Lower leg skin (tissue), 3 donors: ENCODE results near the gene HS3ST4.

Source experiments
- POLR2A ChIP-seq, 2 donors: fragments of 450-650 bp; IDR thresholded peaks; one replicate each; pipeline ENCODE4 v1.6.1; 2016 to 2017; ENCODE audit warnings: antibody characterized with exemption in 2 of 2, mild to moderate bottlenecking in 1 of 2, moderate library complexity in 1 of 2
- TF ChIP-seq, protein P1 (sequence below), 3 donors: fragments of 450-650 bp; IDR thresholded peaks; one replicate each; pipeline ENCODE4 v1.5.1; 2016; ENCODE audit warnings: antibody characterized with exemption in 3 of 3, mild to moderate bottlenecking in 3 of 3, moderate library complexity in 2 of 3

DNA sequence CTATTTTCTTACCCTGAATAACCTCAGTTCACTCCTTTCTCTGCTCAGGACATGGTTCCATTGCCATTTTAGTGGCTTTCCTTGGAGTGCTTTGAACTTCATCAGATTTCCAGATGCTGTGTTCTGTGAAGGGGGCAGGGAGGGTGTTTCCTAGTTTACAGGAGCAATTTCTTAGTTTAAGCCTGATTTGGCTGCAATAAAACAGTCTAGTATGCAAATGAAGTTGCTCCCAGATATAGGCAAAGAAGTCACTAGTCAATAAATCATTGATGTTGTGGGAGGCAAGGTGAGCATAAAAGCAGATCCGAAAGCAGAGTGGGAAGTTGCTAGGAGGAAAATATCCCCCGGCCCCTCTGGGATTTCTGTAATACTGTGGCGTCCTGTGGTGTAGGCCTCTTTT is 202.3 kb downstream of the HS3ST4 start:
- TF ChIP-seq, protein P1, sequence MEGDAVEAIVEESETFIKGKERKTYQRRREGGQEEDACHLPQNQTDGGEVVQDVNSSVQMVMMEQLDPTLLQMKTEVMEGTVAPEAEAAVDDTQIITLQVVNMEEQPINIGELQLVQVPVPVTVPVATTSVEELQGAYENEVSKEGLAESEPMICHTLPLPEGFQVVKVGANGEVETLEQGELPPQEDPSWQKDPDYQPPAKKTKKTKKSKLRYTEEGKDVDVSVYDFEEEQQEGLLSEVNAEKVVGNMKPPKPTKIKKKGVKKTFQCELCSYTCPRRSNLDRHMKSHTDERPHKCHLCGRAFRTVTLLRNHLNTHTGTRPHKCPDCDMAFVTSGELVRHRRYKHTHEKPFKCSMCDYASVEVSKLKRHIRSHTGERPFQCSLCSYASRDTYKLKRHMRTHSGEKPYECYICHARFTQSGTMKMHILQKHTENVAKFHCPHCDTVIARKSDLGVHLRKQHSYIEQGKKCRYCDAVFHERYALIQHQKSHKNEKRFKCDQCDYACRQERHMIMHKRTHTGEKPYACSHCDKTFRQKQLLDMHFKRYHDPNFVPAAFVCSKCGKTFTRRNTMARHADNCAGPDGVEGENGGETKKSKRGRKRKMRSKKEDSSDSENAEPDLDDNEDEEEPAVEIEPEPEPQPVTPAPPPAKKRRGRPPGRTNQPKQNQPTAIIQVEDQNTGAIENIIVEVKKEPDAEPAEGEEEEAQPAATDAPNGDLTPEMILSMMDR (IDR thresholded peaks at IDR 0.05) = no peak
- no peak for TF ChIP-seq POLR2A (IDR thresholded peaks at IDR 0.05)
